ENCODE results near the gene OIT3. TPM values are rescaled to one million over a fixed set of nuclear protein-coding genes. Genes with fewer than 3 reads are reported as not detected.
"Not testable (repeated sequence)": the region's sequence is repeated elsewhere in the genome, so short reads cannot be mapped to it uniquely, and the experiment has no call there.

The OIT3 gene
- polyA plus RNA-seq, 5 donors: 0.58 to 1.5 (median 1.3) TPM

DNA sequence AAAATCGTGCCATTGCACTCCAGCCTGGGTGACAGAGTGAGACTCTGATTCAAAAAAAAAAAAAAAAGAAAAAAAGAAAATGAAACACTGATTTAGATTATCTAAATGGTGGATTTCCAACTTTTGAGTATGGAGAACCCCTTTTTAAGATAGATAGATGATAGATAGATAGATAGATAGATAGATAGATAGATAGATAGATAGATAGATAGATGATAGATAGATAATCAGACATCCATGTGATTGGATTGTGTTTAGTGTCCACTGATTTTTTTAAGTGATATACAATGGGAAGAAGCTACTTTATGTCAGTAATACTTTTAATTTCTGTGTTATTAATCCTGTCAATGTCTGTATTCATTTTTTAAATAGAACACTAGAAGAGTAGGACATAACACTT, 6.0 kb downstream of the OIT3 start:
- no peak for DNase-seq

DNA sequence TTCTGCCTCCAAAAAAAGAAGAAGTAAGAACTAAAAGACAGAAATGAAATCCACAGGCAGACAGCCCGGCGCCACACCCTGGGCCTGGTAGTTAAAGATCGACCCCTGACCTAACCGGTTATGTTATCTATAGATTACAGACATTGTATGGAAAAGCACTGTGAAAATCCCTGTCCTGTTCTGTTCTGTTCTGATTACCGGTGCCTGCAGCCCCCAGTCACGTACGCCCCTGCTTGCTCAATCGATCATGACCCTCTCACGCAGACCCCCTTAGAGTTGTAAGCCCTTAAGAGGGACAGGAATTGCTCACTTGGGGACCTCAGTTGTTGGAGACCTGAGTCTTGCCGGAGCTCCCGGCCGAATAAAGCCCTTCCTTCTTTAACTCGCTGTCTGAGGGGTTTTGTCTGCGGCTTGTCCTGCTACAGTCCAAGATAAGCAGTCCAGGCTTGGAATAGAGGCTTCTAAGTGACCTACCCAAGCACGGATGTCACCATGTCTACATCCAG, 10.5 kb downstream of the OIT3 start:
- not testable (repeated sequence) for DNase-seq

GRCh38 chr10:72904806-72905205, 11.3 kb downstream of the OIT3 start:
- no peak for DNase-seq

DNA sequence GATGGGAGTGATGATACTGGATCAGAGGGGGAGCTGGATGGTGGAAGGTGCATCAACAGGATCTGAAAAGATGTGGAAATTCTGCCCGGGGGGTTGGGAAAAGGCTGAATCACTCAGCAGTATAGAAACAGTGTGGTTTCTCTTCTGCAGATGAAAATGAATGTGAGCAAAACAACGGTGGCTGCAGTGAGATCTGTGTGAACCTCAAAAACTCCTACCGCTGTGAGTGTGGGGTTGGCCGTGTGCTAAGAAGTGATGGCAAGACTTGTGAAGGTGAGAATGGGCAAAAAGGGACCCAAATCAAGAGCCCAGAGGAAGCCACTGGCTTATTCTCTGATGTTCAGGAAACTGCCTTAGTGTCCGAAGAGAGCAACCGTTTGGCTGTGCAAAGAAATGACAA, 12.9 kb downstream of the OIT3 start:
- no peak for DNase-seq

DNA sequence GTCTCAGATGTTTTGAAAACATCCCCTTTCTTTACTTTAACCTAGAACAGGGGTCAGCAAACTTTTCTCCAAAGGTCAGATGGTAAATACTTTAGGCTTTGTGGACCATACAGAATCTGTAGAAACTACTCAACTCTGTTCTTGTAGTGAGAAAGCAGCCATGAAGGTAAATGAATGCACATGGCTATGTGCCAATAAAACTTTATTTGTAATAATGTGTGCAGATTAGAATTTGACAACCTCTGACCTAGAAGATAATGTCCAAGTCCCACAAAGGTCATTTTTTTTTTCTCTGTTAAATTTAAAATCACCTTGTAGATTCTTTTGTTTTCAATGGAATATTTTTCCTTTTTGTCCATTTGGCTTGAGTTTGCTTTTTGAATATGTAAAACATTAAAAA, 17.2 kb downstream of the OIT3 start:
- no peak for DNase-seq

DNA sequence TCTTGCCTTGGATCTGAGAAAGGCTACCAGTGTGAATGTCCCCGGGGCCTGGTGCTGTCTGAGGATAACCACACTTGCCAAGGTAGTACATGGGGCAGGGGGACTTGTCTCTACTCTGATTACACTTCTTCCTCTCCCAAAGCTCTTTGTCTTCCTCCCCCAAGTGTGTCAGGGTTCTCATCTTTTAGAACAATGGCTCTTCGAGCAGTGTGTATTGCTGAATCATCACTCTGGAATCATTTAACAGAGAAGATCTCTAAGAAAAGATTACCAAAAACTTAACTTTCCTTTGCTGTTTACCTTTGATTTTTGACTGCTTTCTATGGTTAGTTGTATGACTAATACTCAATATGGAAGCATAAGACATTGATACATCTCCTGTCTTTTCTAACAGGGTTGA, 18.2 kb downstream of the OIT3 start:
- DNase-seq: no peak

- no peak for DNase-seq
Observed at GRCh38 chr10:72912736-72913135, 19.2 kb downstream of the OIT3 start.

DNA sequence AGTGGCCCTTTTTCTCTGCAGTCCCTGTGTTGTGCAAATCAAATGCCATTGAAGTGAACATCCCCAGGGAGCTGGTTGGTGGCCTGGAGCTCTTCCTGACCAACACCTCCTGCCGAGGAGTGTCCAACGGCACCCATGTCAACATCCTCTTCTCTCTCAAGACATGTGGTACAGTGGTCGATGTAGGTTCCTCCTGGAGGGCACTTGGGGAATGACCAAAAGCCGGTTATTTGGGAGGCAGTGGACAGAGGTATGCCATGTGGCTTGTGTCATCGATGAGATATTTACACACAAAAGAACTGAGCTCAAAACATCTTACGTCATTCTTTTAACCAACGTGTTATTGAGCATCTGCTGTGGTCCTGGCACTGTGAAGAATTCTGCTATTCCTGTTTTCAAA, 19.7 kb downstream of the OIT3 start:
- no peak for DNase-seq

DNA sequence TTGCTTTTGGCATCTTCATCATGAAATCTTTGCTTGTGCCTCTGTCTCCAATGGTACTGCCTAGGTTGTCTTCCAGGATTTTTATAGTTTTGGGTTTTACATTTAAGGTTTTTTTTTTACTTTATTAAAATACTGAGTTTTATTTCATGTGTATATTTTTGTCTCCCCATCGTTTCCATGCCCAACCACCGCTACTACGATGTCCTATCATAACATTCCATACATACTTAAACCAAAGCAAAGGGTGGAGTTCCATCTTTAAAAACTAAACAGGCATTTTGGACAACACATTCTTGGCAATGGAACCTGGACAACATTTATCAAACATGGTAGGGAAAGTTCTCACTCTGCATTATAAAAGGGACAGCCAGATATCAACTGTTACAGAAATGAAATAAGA, 23.7 kb downstream of the OIT3 start:
- not testable (repeated sequence) for DNase-seq

- DNase-seq: not testable (repeated sequence)
Observed at GRCh38 chr10:72917803-72918332, 24.3 kb downstream of the OIT3 start.

GRCh38 chr10:72918352-72918751, 24.8 kb downstream of the OIT3 start:
- DNase-seq: no peak

- DNase-seq: not testable (repeated sequence)
Observed at GRCh38 chr10:72921147-72921683, 27.7 kb downstream of the OIT3 start.

- DNase-seq: no peak
Observed at GRCh38 chr10:72924351-72924750, 30.8 kb downstream of the OIT3 start.

DNA sequence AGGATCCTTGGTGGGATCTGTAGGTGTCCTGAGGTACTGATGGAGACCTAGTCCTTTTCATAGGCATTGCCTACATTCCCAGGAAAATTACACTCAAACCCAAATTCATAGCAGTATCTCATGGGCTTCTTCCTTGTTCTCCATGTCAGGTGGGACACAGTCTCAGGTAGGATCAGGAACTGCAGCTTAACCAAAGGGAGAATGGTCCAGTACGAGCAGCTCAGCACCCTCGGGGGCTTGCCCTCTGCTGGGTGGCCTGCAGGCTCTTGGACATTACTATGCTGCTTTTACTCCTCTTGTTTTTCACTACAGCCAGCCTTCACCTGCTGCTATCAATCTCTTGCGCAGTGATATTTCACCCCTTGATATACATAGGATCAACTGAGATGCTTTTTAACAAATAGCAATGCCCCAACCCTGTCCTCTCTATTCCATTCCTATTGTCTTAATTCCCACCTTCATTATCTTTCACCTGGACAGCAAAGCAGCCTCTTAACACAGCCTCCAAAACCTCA, 32.5 kb downstream of the OIT3 start:
- no peak for DNase-seq

DNA sequence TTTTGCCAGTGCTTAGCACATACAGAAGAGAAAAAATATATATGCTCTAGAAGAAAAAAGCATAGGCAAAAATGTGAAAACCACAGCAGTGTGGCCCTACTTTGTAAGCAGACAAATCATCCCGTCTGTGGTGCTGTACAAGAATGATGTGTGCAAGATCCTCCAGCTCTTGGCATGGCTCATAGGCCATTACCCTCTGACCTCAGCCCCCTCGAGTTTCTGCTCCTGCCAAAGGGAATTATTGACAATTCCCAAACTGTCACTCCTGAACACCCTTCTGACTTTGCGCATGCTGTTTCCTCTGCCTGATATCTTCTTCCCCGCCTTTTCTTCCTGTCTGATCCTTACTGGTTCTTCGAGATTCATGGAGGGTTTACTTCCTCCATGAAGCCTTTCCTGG, 33.9 kb downstream of the OIT3 start:
- no peak for DNase-seq

- DNase-seq: no peak
Observed at GRCh38 chr10:72928798-72929197, 35.3 kb downstream of the OIT3 start.

GRCh38 chr10:72930276-72930675, 36.7 kb downstream of the OIT3 start:
- no peak for DNase-seq

GRCh38 chr10:72932259-72933015, 38.9 kb downstream of the OIT3 start:
- no peak for DNase-seq

DNA sequence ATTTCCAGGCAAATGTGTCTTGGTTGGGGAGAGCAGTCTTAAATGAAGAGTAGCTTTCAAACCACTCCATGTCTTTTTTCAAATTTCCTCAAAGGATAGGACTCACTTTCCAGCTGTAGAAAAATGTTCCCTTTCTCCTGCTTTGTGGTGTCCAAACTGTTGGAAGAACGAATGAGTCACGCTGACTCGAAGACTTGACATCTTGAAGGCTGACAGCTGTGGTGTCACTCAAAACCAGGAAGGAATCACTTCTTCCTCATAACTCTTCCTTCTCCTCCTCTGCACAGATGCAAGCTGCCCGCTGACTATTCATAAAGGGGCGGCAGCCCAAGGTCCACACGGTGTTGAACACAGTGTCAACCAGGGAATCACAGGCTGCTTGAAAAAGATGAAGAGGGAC, 41.8 kb downstream of the OIT3 start:
- no peak for DNase-seq

DNA sequence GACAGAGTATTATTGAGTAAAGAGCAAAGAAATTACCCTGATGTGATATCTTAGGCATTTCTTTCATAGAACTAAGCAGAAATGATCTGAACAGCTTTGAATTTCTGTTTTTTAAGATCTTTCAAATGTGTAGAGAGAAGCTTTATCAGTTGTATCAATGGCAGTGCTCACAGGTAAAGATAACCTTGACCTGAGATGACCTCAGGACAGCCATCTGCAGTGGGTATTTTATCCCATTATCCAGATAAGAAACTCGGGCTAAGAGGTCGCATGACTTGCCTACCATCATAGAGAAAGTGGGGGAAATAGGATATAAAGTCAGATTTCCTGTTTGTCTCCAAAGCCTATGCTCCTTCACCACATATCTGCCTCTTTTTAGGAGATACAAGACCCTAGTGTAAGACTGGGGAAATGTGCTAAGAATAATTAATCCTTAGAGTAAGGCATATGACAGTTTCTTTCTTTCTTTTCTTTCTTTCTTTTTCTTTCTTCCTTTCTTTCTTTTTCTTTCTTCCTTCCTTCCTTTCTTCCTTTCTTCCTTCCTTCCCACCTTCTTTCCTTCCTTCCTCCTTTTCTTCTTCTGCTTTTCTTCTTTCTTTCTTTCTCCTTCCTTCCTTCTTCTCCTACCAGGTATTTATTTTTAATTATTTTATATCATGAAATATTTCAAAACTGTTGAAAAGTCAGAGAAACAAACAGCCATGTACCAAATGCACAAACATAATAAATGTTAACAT, 50.1 kb downstream of the OIT3 start:
- DNase-seq: no peak

DNA sequence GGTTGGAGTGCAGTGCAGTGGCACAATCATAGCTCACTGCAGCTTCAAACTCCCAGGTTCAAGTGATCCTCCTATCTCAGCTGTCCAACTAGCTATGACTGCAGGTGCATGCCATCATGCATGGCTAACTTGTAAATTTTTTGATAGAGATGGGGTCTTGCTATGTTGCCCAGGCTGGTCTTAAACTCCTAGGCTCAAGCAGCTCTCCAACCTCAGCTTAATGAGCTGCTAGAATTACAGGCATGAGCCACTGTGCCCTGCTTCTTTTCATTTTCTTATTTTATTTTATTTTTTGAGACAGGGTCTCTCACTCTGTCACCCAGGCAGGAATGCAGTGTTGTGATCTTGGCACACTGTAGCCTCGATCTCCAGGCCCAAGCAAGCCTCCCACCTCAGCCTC, 53.4 kb downstream of the OIT3 start:
- DNase-seq: no peak

GRCh38 chr10:72948762-72949161, 55.2 kb downstream of the OIT3 start:
- DNase-seq: no peak

GRCh38 chr10:72951760-72952159, 58.2 kb downstream of the OIT3 start:
- DNase-seq: no peak

All from right lung (tissue), 5 donors.